GM12878 (cell line): ENCODE data around the gene KARS1. TPM values are rescaled to one million over a fixed set of nuclear protein-coding genes. Genes with fewer than 3 reads are reported as not detected.

Experiments used
- ATAC-seq: fragments of 200-7000 bp; cut with Tn5 transposase; 3 replicates; pipeline ENCODE4 v1.9.1; 2020; ENCODE audit warnings: mild to moderate bottlenecking, moderate library complexity
- BruUV-seq: library from RNA; stranded (reverse); fragments of 400-500 nt; replicated peaks from 2 replicates; lab custom pipeline; 2021; lab: Mats Ljungman, UMichigan
- CTCF ChIA-PET: fragments of 300-600 bp; sonication (Branson Sonifier 250); formaldehyde crosslinking; extraction: SDS; loops from one replicate; lab custom pipeline; 2021; ENCODE audit warnings: inconsistent platforms; lab: Yijun Ruan, JAX
- POLR2A ChIA-PET: fragments of 350-600 bp; formaldehyde crosslinking; extraction: SDS; loops from one replicate; lab custom pipeline; 2021; ENCODE audit warnings: inconsistent platforms; lab: Charles Lee
- RAD21 ChIA-PET: fragments of 300-600 bp; sonication (Branson Sonifier 250); formaldehyde crosslinking; loops from one replicate; lab custom pipeline; 2023; ENCODE audit warnings: antibody characterized with exemption; ENCODE audit not compliant: unreplicated experiment; lab: Charles Lee
- SMC1A ChIA-PET: fragments of 300-600 bp; sonication (Branson Sonifier 250); formaldehyde crosslinking; loops from one replicate; lab custom pipeline; 2023; ENCODE audit not compliant: unreplicated experiment, uncharacterized antibody; lab: Charles Lee
- DNase-seq: peaks from one replicate; pipeline ENCODE4 v3.0.0-alpha.2; 2011; ENCODE audit warnings: low read depth, low spot score
- FAIRE-seq: peaks from 3 replicates; lab custom pipeline; 2011; peaks lifted over from hg19 to GRCh38; lab: Jason Lieb, UNC
- H2AFZ ChIP-seq: 2 replicates; pipeline ENCODE4 v1.6.0; 2011; ENCODE audit warnings: low read depth, low read length, control low read depth; ENCODE audit not compliant: control insufficient read depth
- H3K27ac ChIP-seq: 2 replicates; pipeline ENCODE4 v1.5.1; 2011; ENCODE audit warnings: control low read depth; ENCODE audit not compliant: control insufficient read depth, insufficient read depth
- H3K27me3 ChIP-seq, 2 experiments: replicated peaks in 1 of 2; 2 replicates each; pipeline versions ENCODE4 v1.6.0 to v1.6.1; 2011; ENCODE audit warnings: low read length in 1 of 2; ENCODE audit not compliant: control insufficient read depth in 2 of 2, insufficient read depth in 2 of 2
- H3K36me3 ChIP-seq, 2 experiments: 2 replicates each; pipeline ENCODE4 v1.5.1; 2011; ENCODE audit warnings: low read length in 1 of 2; ENCODE audit not compliant: control insufficient read depth in 2 of 2, insufficient read depth in 2 of 2
- H3K4me1 ChIP-seq: 2 replicates; pipeline ENCODE4 v1.6.1; 2011; ENCODE audit warnings: mild to moderate bottlenecking, low read length, moderate library complexity, mixed read lengths; ENCODE audit not compliant: control insufficient read depth, insufficient read depth
- H3K4me2 ChIP-seq: 2 replicates; pipeline ENCODE4 v1.6.0; 2011; ENCODE audit warnings: control low read depth; ENCODE audit not compliant: control insufficient read depth, insufficient read depth
- H3K4me3 ChIP-seq: fragments of 200-600 bp; sonication (generic); 2 replicates; pipeline ENCODE4 v1.5.1; 2016
- H3K79me2 ChIP-seq: 2 replicates; pipeline ENCODE4 v1.6.0; 2011; ENCODE audit warnings: low read length; ENCODE audit not compliant: control insufficient read depth, insufficient read depth
- H3K9ac ChIP-seq: 2 replicates; pipeline ENCODE4 v1.8.0; 2011; ENCODE audit warnings: low read length, control low read depth, mixed read lengths; ENCODE audit not compliant: control insufficient read depth, insufficient read depth
- H3K9me3 ChIP-seq: replicated peaks from 3 replicates; pipeline ENCODE4 v1.5.1; 2011; ENCODE audit warnings: mild to moderate bottlenecking, low read length; ENCODE audit not compliant: control insufficient read depth, insufficient read depth
- H4K20me1 ChIP-seq: 2 replicates; pipeline ENCODE4 v1.6.0; 2011; ENCODE audit not compliant: control insufficient read depth, insufficient read depth
- ATF3 ChIP-seq: IDR thresholded peaks from 2 replicates; pipeline ENCODE4 v1.6.1; 2011; ENCODE audit warnings: low read depth, mild to moderate bottlenecking, low read length, moderate library complexity, borderline replicate concordance; ENCODE audit errors: extremely low read depth
- JUND ChIP-seq: IDR thresholded peaks from 2 replicates; pipeline ENCODE4 v1.6.1; 2012; ENCODE audit warnings: low read depth, mild to moderate bottlenecking, low read length, improper control_type of control experiment, moderate library complexity
- LARP7 ChIP-seq: fragments of 450-650 bp; IDR thresholded peaks from 2 replicates; pipeline ENCODE4 v1.6.1; 2017; ENCODE audit warnings: mild to moderate bottlenecking
- NBN ChIP-seq: fragments of 450-650 bp; IDR thresholded peaks from 2 replicates; pipeline ENCODE4 v1.6.1; 2016
- NFIC ChIP-seq: IDR thresholded peaks from 2 replicates; pipeline ENCODE4 v1.6.1; 2012; ENCODE audit warnings: low read depth, mild to moderate bottlenecking, inconsistent platforms, low read length, moderate library complexity
- NKRF ChIP-seq: fragments of 450-650 bp; conservative IDR thresholded peaks from 2 replicates; pipeline ENCODE4 v1.6.1; 2017; ENCODE audit warnings: mild to moderate bottlenecking, moderate library complexity
- POLR2A ChIP-seq: IDR thresholded peaks from 2 replicates; pipeline ENCODE4 v1.6.1; 2011; ENCODE audit warnings: low read depth, mild to moderate bottlenecking, low read length
- RAD21 ChIP-seq: IDR thresholded peaks from 2 replicates; pipeline ENCODE4 v1.6.1; 2011; ENCODE audit warnings: mild to moderate bottlenecking, low read depth, low read length, moderate library complexity; ENCODE audit not compliant: insufficient read depth
- SIX5 ChIP-seq: IDR thresholded peaks from 2 replicates; pipeline ENCODE4 v1.6.1; 2011; ENCODE audit warnings: mild to moderate bottlenecking, low read depth, low read length, moderate library complexity; ENCODE audit not compliant: severe bottlenecking
- TARDBP ChIP-seq: IDR thresholded peaks from 2 replicates; pipeline ENCODE4 v1.6.1; 2016; ENCODE audit warnings: borderline replicate concordance
- TCF3 ChIP-seq: IDR thresholded peaks from 2 replicates; pipeline ENCODE4 v1.6.1; 2012; ENCODE audit warnings: low read depth, mild to moderate bottlenecking, low read length, borderline replicate concordance; ENCODE audit not compliant: insufficient read depth
- ZBTB33 ChIP-seq: fragments of 450-650 bp; IDR thresholded peaks from 2 replicates; pipeline ENCODE4 v1.6.1; 2017; ENCODE audit warnings: mild to moderate bottlenecking
- ZNF687 ChIP-seq: fragments of 450-650 bp; IDR thresholded peaks from 2 replicates; pipeline ENCODE4 v1.6.1; 2017; ENCODE audit warnings: mild to moderate bottlenecking, moderate library complexity
- WGBS: methylation state at CpG from one replicate; pipeline ENCODE4 v1.1.6; 2016; ENCODE audit warnings: low lambda C conversion rate; ENCODE audit not compliant: insufficient replicate concordance, insufficient coverage; ENCODE audit errors: missing lambda C conversion rate; 5-methylcytosine and 5-hydroxymethylcytosine counted together
- in situ Hi-C: fragments of 300-500 bp; cut with MboI; formaldehyde crosslinking; loops from 9 replicates; pipeline ENCODE4 v1.14.3; 2018; ENCODE audit warnings: mixed read lengths
- intact Hi-C: fragments of 100-400 bp; cut with micrococcal nuclease; formaldehyde crosslinking; loops from one replicate; pipeline ENCODE4 v1.14.2; 2022; ENCODE audit not compliant: unreplicated experiment
- polyA plus RNA-seq, 11 experiments: library from polyadenylated mRNA; depleted of rRNA in 4 of 11; unstranded in 6 of 11; stranded (reverse) in 5 of 11; fragments of >200 nt; fragmentation: Nextera tagmentation in 4 of 11; fragmentation: Illumina TruSeq in 1 of 11; extraction: Ambion mirVana in 4 of 11; extraction: Trizol in 1 of 11; gene quantifications; 1 replicate in 1 of 11; 2 replicates in 10 of 11; pipeline versions ENCODE4 v1.2.1 to v1.2.3, GENCODE V29; 2011 to 2016; ENCODE audit warnings: inconsistent platforms in 2 of 11, missing spikeins in 2 of 11, low read depth in 1 of 11
- total RNA-seq, 4 experiments: library from RNA; depleted of rRNA in 3 of 4; stranded (reverse); fragments of >200 nt in 3 of 4; fragmentation: Illumina TruSeq in 1 of 4; extraction: Trizol in 1 of 4; gene quantifications; 2 replicates each; pipeline versions ENCODE4 v1.2.1 to v1.2.3, GENCODE V29; 2013 to 2021

KARS1 gene
- total and polyA plus RNA-seq, 10 of the 15 experiments (the other 5 are each of a cell fraction or from before 2014, with no cell fraction given) = 187 to 312 (median 211) TPM

GRCh38 chr16:75590920-75591843 is 56.3 kb downstream of the KARS1 start (continued):
- TF ChIP-seq ATF3 = no peak
- no peak for TF ChIP-seq JUND
- no peak for TF ChIP-seq SIX5

GRCh38 chr16:75589306-75589705 is 58.2 kb downstream of the KARS1 start:
- Histone ChIP-seq H3K36me3 (peaks cover 0 to 3% of the 10 kb centered on the region in 2 experiments; a peak in 2 of 4 replicates), H3K9ac (no peak overlapping the region), H3K9me3 (no peaks in the 10 kb centered on the region), H3K27me3 (no peaks in the 10 kb centered on the region), H4K20me1 (no peaks in the 10 kb centered on the region), H2AFZ (no peak overlapping the region), H3K79me2 (no peaks in the 10 kb centered on the region), H3K4me2 (no peak overlapping the region), H3K27ac (no peak overlapping the region), H3K4me3 (no peak overlapping the region), H3K4me1 (no peaks in the 10 kb centered on the region)
- SMC1A ChIA-PET = interaction anchor here (1.1 kb wide), 1 partner anchor 13 kb away, joined by 4 read pairs; no protein-coding TSS in a partner anchor
- POLR2A ChIA-PET = interaction anchor here (1.0 kb wide), 1 partner anchor 11 kb away, joined by 3 read pairs; no protein-coding TSS in a partner anchor
- in situ Hi-C loops (no loop called here), intact Hi-C loops (no loop called here)
- no peak for FAIRE-seq
- DNase-seq = no peak
- CTCF ChIA-PET = interaction anchor here (0.6 kb wide), 1 partner anchor 195 kb away, joined by 3 read pairs; no protein-coding TSS in a partner anchor
- no peak for ATAC-seq
- 94% methylated on average over 3 of the region's 3 CpGs for WGBS
- BruUV-seq = no TSS peak
- RAD21 ChIA-PET = no interaction called here
- TF ChIP-seq TARDBP (no peak), JUND (no peak), NFIC (no peak), ZBTB33 (no peak), POLR2A (no peak), ZNF687 (no peak), LARP7 (no peak), RAD21 (no peak), TCF3 (no peak), NKRF (no peak), NBN (no peak)
